ENCODE data around the gene KRT39.
"Not testable (repeated sequence)": the region's sequence is repeated elsewhere in the genome, so short reads cannot be mapped to it uniquely, and the experiment has no call there.

Gene KRT39

DNA sequence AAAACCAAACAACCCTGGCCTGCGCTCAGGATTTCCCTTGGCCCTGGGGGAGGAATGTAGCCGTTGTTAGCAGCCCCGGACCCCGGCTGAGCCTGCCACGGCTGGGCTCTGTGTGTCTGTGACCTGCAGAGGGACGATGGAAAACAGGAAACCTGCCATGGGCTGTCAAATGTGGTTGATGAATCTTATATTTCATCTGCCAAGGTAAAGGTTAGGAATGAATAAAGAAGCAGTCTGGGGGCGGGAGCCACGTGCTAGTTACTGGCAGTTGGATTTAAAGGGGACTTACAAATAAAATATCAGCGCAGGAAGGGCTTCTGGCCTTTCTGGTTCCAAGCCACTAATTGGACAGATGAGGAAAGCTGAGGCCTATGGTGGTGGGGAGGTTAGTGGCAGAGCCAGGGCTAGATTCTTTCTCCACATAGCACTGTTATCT lies 29.3 kb downstream of the KRT39 start, which contains the start of gene KRT23:
Gene KRT23, minus strand, starts transcription at position 263 of the 436 bp plus-strand sequence. CDS start 1,043 bp downstream, outside the sequence.
- DNase-seq (ENCODE audit: low read depth), result no peak

DNA sequence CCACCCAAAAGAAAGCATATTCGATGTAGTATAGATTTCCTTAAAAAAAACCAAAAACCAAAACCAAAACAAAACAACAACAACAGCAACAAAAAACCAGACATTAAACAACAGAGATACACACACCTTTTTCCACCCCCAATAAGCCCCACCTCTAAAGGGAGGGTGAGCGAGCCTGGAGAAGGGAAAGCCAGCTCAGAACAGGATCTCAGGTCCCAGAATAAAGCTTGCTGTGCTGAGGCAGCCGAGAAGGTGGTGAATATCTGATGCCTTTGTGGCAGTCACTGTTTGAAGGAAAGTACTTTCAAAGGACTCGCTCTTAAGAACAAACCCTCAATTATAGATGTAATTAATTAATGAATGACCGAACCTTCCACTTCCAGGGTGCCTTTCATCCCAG lies 29.8 kb downstream of the KRT39 start:
- no peak for DNase-seq (ENCODE audit: low read depth)

DNA sequence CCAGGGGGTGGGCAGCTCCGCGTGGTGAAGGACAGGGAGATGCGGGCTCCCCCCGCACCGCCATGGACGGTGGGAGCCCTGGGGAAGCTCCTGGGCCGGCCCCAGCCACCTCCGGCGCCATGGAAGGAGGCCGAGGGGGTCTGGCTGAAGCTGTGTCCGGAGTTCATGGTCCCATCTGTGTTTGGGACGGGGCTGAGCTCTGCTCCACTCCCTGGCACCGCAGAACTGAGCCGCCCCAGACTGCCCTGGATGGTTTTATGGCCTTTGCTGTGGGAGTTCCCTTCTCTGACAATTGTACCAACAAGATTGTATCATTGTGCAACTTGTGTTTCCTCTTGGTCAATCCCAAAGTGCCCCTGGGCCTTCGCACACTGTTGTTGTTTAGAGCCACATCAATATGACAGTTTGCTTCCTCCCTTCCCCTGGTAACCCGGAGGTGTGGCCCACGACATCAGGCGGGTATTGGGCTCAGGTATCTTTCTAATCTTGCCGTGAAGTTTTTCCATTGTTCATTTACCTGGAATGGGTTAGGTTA lies 30.2 kb downstream of the KRT39 start:
- DNase-seq (ENCODE audit: low read depth), result no peak

DNA sequence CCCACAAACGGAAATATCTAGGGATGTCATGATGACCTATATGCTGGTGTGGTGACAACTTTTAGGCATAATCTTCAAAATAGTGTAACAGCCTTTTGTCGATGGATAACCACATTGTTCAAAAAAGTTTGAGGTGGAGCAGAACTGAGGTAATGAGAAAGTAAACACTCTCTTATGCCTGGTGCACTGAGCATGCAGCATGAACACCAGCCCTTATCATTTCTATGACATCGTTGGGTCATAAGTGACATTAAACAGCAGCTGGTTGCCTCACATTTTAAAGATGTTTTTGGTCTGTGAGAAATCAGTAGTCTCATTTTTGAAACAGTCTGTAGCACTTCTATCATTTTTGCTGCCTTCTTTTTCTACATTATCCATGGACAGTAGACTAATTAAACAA lies 31.1 kb downstream of the KRT39 start:
- no peak for DNase-seq (ENCODE audit: low read depth)

DNA sequence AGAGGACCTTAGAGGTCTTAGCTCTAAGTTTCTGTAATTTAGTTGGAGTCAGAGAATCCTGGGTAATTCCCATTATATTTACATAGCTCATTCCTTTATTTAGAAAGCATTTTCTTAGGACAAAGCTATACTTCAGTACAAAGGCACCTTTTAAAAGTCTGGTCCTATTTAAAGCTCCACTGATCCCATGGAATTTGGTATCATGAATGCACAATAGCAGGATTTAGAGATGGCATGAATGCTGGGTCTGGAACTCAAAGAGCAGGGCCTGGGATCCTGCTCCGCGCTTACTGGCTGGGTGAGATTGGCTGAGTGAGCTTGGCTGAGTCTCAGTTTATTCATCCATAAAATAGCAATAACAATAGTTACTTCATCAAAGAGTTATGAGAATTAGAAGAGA lies 34.1 kb downstream of the KRT39 start:
- no peak for DNase-seq (ENCODE audit: low read depth)

DNA sequence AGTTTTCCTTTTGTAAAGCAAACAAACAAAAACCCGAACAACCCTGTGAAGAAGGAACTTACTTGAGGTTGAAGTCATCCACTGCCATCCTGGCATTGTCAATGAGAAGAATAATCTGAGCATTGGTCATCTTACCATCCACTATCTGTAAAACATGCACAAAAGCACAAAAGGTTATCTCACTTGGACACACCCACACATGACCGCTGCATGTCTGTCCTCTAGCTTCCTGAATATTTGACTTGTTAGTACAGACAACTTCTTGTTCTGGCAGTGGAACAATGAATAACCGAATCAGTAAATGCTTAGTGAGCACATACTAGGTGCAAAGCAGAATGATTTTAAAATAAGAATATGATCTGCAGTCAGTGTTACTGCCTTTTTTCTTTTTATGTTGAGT lies 35.4 kb downstream of the KRT39 start:
- DNase-seq (ENCODE audit: low read depth), result no peak

DNA sequence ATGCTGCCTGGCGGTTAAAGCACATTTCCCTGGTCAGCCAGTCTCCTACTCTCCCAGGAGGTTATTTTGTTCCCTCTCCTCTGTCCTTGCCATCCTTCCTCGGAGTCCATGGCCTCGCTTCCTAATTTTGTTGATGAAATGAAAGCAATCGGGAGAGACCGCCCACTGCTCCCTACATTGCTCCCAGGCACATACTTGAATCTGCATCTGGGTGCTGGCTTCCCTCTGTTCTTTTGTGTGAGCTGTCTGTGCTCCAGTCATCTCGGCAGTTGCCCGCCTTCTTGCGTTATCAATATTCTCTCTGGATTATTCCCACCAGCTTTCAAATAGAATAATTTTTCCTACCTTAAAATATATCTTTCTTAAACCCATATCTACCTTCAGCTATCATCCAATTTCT lies 40.4 kb downstream of the KRT39 start:
- DNase-seq (ENCODE audit: low read depth), result no peak

DNA sequence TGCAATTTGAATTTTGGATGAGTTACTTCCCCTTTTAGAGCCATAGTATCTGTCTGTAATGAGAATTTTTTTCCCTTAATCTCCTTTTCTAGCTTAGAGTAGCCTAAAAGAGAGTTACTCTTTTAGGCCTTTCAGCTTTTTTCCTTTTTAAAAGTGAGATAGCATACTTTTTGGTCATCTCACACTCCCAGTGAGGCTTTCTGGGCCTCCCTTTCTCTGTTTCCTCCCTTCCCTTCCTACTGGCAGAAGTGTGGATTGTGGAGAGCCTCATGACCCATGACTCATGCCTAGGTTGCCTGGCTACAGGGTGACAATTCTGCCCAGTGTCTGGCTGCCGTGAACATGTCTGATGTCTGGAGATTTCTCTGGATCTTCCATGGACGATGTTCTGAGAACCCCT lies 44.5 kb downstream of the KRT39 start:
- no peak for DNase-seq (ENCODE audit: low read depth)

DNA sequence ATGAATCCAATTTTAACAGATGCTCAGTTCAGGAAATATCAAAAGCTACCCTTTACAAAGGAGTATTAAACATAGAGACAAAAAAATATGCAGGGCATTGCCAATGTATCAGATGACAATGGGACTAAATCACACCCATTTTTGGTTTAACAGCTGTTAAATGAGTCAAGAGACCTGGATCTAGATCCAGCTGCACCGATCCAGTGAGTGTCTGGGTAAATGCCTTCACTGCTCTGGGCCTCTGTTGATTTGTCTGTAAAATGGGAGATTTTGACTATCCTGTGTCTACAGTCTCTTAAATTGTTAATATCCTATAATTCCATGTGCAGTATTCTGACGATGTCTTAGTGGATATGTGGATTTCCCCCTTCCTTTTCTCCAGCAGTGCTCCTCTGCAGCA lies 45.7 kb downstream of the KRT39 start:
- no peak for DNase-seq (ENCODE audit: low read depth)

DNA sequence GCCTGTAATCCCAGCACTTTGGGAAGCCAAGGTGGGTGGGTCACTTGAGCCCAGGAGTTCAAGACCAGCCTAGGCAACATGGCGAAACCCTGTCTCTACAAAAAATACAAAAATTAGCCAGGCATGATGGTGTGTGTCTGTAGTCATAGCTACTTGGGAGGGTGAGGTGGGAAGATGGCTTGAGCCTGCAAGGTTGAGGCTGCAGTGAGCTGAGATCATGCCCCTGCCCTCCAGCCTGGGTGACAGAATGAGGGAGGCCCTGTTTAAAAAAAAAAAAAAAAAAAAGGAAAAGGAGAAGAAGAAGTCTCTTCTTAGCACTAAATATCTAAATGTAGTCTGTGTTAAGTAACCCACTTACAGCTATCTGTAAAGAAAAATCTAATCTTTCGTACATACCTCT lies 49.6 kb downstream of the KRT39 start:
- DNase-seq (ENCODE audit: low read depth), result not testable (repeated sequence)

DNA sequence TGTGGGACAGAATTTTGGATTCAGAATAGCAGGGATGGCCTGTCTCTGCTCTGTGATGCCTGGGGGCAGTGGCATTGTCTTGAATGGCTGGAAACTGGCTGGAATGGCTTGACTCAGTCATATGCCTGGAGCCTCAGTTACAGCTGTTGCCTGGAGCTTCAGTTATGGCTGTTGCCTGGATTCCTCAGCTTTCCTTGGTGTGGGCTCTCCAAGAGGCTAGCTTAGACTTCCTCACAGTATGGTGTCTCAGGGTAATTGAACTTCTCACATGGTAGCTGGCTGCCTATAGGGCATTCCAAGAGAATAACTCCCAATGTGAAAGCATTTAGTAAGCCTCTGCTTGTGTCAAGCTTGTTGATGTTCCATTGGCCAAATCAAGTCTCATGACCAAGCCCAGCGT lies 50.4 kb downstream of the KRT39 start:
- no peak for DNase-seq (ENCODE audit: low read depth)

DNA sequence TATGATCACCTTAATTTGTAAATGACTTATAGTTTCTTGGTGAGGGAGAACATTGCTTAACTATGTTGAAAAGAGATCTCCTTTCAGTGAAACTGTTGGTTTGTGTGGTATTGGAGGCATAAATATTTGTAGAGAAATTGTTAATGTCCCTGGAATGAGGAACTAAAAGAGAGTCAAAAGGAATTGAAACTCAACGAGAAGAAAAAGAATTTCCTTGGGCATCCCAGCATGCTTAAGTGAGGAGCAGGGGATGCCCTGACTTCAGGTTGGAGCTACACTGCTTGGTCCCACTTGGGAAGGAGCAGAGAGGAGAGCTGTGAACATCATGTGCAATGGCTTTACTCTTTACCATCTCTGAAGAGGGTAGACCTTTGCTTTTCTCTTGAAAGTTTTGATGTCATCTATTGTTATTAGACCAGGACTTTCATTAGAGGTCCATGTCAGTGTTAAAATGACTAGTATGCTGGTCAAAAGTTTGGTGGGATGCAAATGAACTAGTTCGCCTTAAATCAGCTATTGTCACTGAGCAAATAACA lies 51.0 kb downstream of the KRT39 start:
- no peak for DNase-seq (ENCODE audit: low read depth)

DNA sequence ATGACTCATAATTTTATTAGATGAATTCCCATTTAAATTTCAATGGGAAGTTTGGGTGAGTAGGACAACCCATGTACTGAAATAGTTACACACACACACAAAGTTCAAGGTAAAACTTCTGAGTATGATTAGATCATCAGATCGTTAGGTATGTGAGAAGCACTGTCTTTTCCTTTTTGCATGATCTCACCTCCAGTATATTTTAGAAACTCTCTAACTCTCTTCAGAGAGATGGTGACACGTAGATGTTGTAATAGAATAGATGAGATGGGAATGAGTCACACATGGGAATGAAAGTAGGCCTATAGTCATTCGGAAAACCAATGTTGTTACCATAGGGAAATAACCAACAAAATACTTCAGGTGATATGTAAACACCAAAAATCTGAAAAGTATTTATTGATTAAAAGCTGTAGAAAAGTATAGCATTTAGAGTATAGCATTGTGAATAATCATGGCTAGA lies 51.5 kb downstream of the KRT39 start:
- no peak for DNase-seq (ENCODE audit: low read depth)

DNA sequence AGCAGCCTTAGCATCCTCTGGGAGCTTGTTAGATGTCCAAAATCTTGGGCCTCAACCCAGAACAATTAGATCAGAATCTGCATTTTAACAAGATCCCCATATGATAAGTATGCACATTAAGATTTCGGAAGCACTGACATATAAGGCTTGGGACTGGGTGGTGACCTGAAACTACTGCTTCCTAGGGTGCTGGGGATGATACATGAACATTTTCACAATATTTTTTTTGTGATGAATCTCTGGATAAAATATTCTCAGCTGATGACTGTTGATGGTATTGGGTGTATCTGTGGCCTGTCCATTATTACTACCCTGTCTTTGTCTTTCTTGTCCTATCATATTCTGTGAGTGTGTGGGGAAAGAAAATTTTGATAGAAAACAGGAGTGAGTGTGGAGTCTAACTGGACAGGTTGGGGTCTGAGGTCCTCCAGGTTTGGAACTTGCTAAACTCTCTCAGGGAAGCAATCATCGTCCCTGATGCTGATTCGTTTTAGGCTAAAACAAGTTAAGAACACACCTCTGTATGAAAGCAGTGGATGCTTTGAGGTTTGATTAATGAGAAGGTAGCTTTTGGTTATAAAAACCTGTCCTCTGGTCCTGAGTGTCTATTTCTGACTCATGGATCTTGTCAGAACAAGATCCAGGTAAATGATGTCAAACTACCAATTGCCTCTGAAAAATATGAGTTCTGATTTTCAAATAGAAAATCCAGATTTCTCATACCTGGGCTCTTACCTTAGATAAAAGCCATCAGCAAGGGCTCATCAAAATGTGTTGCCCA lies 52.5 kb downstream of the KRT39 start:
- DNase-seq (ENCODE audit: low read depth), result no peak

DNA sequence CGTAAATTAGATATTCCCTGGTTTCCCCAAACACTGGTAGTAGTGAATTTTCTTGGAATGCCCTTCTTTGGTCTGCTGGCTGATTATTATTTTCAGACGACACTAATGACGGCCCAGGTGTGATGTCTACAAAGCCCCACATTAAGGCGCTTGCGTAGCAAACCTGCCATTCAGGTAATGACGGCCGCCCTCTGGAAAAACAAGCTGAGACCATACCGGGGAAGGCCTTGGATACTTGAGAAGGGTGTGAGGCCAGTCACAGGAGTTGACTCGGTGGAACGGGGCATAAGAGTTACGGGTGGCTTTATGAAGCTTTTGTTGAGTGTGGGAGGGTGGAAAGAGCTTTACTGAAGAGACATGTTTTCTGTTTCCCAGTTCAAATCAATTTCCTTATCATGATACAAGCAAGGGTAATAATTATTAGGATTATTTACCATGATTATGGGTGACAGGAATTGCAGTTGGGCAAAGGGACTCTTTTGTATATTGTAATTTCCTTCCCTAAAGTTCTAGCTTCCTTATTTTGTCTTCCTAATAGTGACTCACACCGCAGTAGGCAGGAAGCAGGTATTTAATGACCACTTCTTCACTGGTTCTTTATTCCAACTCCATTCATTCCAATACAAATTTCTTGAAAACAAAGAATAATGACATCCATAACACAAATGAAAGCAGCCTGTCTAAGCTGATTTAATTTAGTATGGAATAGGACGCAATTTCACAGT lies 54.1 kb downstream of the KRT39 start:
- DNase-seq (ENCODE audit: low read depth), result no peak

DNA sequence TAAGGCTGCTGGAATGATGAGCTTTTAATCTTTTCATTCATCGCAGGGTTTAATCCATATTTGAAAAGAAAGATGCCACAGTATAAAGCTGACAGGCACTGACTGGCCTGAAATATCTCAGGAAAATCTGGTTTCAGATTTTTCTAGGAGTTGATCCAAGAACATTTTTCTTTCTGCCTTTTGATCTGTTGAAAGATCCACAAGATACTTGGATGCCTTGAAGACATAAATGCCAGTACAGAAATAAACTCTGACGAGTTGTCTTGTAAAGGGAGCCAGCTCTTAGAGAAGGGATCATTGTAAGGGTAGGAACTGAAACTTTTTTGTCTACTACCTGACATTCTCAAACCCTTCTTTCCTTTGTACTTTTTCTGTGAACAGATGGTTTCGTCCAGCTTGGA lies 56.3 kb downstream of the KRT39 start:
- DNase-seq (ENCODE audit: low read depth), result no peak

DNA sequence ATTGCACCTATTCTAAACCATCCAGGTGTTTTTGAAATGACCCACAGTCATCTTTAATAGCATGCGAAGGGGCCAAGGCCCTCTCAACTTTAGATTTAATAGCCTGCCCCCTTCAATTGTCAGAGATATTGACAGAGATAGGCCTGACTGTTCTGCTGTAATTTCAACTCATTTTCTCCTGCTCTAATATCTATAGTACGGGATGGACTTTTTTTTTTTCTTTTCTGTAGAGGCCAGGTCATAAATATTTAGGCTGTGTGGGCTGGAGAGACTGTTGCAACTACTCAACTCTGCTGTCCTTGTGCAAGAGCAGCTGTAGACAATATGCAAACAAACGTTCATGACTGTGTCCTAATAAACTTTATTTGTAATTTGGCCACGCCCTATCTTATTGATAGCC lies 57.0 kb downstream of the KRT39 start:
- DNase-seq (ENCODE audit: low read depth), result no peak

DNA sequence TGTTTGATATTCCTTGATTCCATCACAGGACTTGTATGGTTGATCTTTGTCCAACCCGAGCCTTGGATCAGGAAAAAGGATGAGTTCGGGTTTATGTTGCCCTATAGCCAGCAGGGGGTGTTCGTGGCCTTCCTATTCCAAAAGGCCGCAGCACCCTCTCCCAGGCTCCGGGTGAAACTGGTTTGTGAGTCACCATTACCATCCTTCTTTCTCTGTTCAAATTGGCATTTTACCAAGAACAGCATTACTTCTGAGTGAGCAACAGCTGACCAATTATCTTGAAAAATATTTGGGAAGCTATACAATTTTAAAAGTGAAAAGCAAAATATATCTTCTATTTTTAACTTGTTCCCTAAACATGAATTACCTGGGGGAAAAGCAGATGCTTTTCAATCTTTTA lies 57.4 kb downstream of the KRT39 start:
- DNase-seq (ENCODE audit: low read depth), result peak; percentile 42
